Measurements from ENCODE around the gene TUFM.

TUFM gene

GRCh38 chr16:28829747-28830146 is 16.4 kb downstream of the TUFM start:
- no peak for TF ChIP-seq CTCF (IDR thresholded peaks at IDR 0.05; ENCODE audit: low read length, missing control alignments)
- H3K4me3 ChIP-seq (replicated peaks; ENCODE audit: low read depth, low read length) = no peak overlapping the region
- DNase-seq (ENCODE audit: low read depth) = no peak

- H3K4me3 ChIP-seq (replicated peaks; ENCODE audit: low read depth, low read length) = peak overlapping the region; percentile 28
- DNase-seq (ENCODE audit: low read depth) = peak; percentile 38
- TF ChIP-seq CTCF (IDR thresholded peaks at IDR 0.05; ENCODE audit: low read length, missing control alignments) = peak; percentile 13
These were observed 20.0 kb downstream of the TUFM start for GRCh38 chr16:28826141-28826540.

- H3K4me3 ChIP-seq (replicated peaks; ENCODE audit: low read depth, low read length) = peak overlapping the region; percentile 97
- no peak for TF ChIP-seq CTCF (IDR thresholded peaks at IDR 0.05; ENCODE audit: low read length, missing control alignments)
- DNase-seq (ENCODE audit: low read depth) = no peak
These were observed 21.5 kb downstream of the TUFM start for GRCh38 chr16:28824717-28824973.

GRCh38 chr16:28823873-28824716 is 22.1 kb downstream of the TUFM start:
- DNase-seq (ENCODE audit: low read depth) = peak; percentile 98
- no peak for TF ChIP-seq CTCF (IDR thresholded peaks at IDR 0.05; ENCODE audit: low read length, missing control alignments)
- peak overlapping the region; percentile 97 for H3K4me3 ChIP-seq (replicated peaks; ENCODE audit: low read depth, low read length)

- H3K4me3 ChIP-seq (replicated peaks; ENCODE audit: low read depth, low read length) = peak overlapping the region; percentile 97
- TF ChIP-seq CTCF (IDR thresholded peaks at IDR 0.05; ENCODE audit: low read length, missing control alignments) = no peak
- no peak for DNase-seq (ENCODE audit: low read depth)
These were observed 22.8 kb downstream of the TUFM start for GRCh38 chr16:28823291-28823872.

GRCh38 chr16:28822520-28823290 is 23.4 kb downstream of the TUFM start, which contains the start of gene ATXN2L:
Gene ATXN2L (plus strand): TSS chr16:28822999. CDS start chr16:28823260, 261 bp downstream.
- TF ChIP-seq CTCF (IDR thresholded peaks at IDR 0.05; ENCODE audit: low read length, missing control alignments) = no peak
- DNase-seq (ENCODE audit: low read depth) = peak; percentile 98
- H3K4me3 ChIP-seq (replicated peaks; ENCODE audit: low read depth, low read length) = peak within 1 kb of the TSS; percentile 97

All from fibroblast of pulmonary artery (primary cell).